Naive thymus-derived CD4-positive, alpha-beta T cell (primary cell): ENCODE measurements around the gene ETV3. TPM values are rescaled to one million over a fixed set of nuclear protein-coding genes. Genes with fewer than 3 reads are reported as not detected.

Source experiments
- ATAC-seq: fragments of 150-1000 bp; cut with Tn5 transposase; 2 replicates; pipeline ENCODE4 v1.10.0; 2021; ENCODE audit warnings: mild to moderate bottlenecking, moderate library complexity
- CTCF ChIA-PET: fragments of 350-600 bp; sonication (Branson Sonifier 250); formaldehyde crosslinking; loops from one replicate; lab custom pipeline; 2021; ENCODE audit warnings: antibody characterized with exemption; lab: Charles Lee
- POLR2A ChIA-PET: fragments of 350-600 bp; sonication (Branson Sonifier 250); formaldehyde crosslinking; loops from one replicate; lab custom pipeline; 2021; ENCODE audit warnings: antibody characterized with exemption, inconsistent platforms; lab: Charles Lee
- DNase-seq, 9 donors: peaks; one replicate each; pipeline versions ENCODE4 v3.0.0 to v3.0.0-alpha.2; 2020 to 2022; ENCODE audit warnings: mixed read lengths in 1 of 9
- H3K27ac ChIP-seq: one replicate; pipeline ENCODE4 v1.7.0; 2013; ENCODE audit warnings: mild to moderate bottlenecking, low read depth, low read length, moderate library complexity
- H3K27me3 ChIP-seq, 2 donors: one replicate each; pipeline ENCODE4 v1.7.0; 2013; ENCODE audit warnings: low read length in 2 of 2, mild to moderate bottlenecking in 2 of 2, moderate library complexity in 2 of 2; ENCODE audit not compliant: control insufficient read depth in 2 of 2, insufficient read depth in 2 of 2
- H3K36me3 ChIP-seq, 3 experiments: 1 replicate in 2 of 3; 2 replicates in 1 of 3; pipeline ENCODE4 v1.7.0; 2013; ENCODE audit warnings: low read length in 3 of 3, mild to moderate bottlenecking in 3 of 3, moderate library complexity in 1 of 3; ENCODE audit not compliant: insufficient read depth in 3 of 3, control insufficient read depth in 2 of 3
- H3K4me1 ChIP-seq, 2 donors: one replicate each; pipeline ENCODE4 v1.7.0; 2013; ENCODE audit warnings: low read length in 2 of 2, mild to moderate bottlenecking in 2 of 2, moderate library complexity in 1 of 2; ENCODE audit not compliant: control insufficient read depth in 2 of 2, insufficient read depth in 2 of 2
- H3K4me3 ChIP-seq: 2 replicates; pipeline ENCODE4 v1.7.0; 2013; ENCODE audit warnings: mild to moderate bottlenecking, low read length
- H3K9me3 ChIP-seq, 3 experiments: 1 replicate in 2 of 3; 2 replicates in 1 of 3; pipeline ENCODE4 v1.7.0; 2013; ENCODE audit warnings: low read length in 3 of 3; ENCODE audit not compliant: control insufficient read depth in 2 of 3
- H3K27ac Mint-ChIP-seq, 9 donors: one replicate each; pipeline ENCODE4 v1.8.0; 2020 to 2022; ENCODE audit warnings: mixed read lengths in 9 of 9, mild to moderate bottlenecking in 8 of 9, moderate library complexity in 5 of 9, inconsistent platforms in 2 of 9
- H3K27me3 Mint-ChIP-seq, 5 donors: one replicate each; pipeline ENCODE4 v1.8.0; 2021 to 2022; ENCODE audit warnings: mixed read lengths in 5 of 5, mild to moderate bottlenecking in 1 of 5
- H3K36me3 Mint-ChIP-seq, 5 donors: one replicate each; pipeline ENCODE4 v1.8.0; 2020 to 2022; ENCODE audit warnings: mixed read lengths in 5 of 5, mild to moderate bottlenecking in 3 of 5, inconsistent platforms in 1 of 5
- H3K4me1 Mint-ChIP-seq, 7 donors: one replicate each; pipeline ENCODE4 v1.8.0; 2020 to 2022; ENCODE audit warnings: mixed read lengths in 7 of 7, mild to moderate bottlenecking in 3 of 7, inconsistent platforms in 1 of 7
- H3K4me3 Mint-ChIP-seq, 10 donors: one replicate each; pipeline ENCODE4 v1.8.0; 2020 to 2022; ENCODE audit warnings: mild to moderate bottlenecking in 10 of 10, mixed read lengths in 10 of 10, moderate library complexity in 6 of 10, inconsistent platforms in 2 of 10
- H3K9me3 Mint-ChIP-seq, 11 donors: one replicate each; pipeline ENCODE4 v1.8.0; 2020 to 2022; ENCODE audit warnings: mixed read lengths in 11 of 11, mild to moderate bottlenecking in 4 of 11, inconsistent platforms in 1 of 11, moderate library complexity in 1 of 11
- intact Hi-C, 2 donors: fragments of 100-400 bp; cut with micrococcal nuclease; formaldehyde crosslinking; loops; one replicate each; pipeline ENCODE4 v1.15.1; 2023
- polyA plus RNA-seq, 2 donors: library from polyadenylated mRNA; unstranded; fragments of 300-500 nt; fragmentation: Illumina TruSeq; gene quantifications; one replicate each; pipeline ENCODE4 v1.2.3, GENCODE V29; 2021
- total RNA-seq, 6 experiments: library from RNA in 5 of 6; stranded (reverse) in 5 of 6; gene quantifications; 1 replicate in 5 of 6; 2 replicates in 1 of 6; pipeline ENCODE4 v1.2.3 and lab custom pipeline; 2021 to 2026

The ETV3 gene
- total and polyA plus RNA-seq, 7 experiments from 2014 or later = 4.5 to 72.4 (median 32.1) TPM

GRCh38 chr1:157086299-157086698 is 51.9 kb downstream of the ETV3 start:
- no peaks in the 10 kb centered on the region for H3K27me3 ChIP-seq
- no peak overlapping the region for H3K27ac ChIP-seq
- Mint-ChIP-seq H3K4me1 (peaks cover 0 to 8% (median 0%) of the 10 kb centered on the region in 7 donors), H3K27me3 (peaks cover 0 to 25% (median 4%) of the 10 kb centered on the region in 5 donors), H3K4me3 (no peak overlapping the region), H3K27ac (no peak overlapping the region), H3K36me3 (no peaks in the 10 kb centered on the region), H3K9me3 (no peaks in the 10 kb centered on the region)
- H3K9me3 ChIP-seq = no peaks in the 10 kb centered on the region
- peaks cover 0 to 4% of the 10 kb centered on the region in 2 donors for H3K4me1 ChIP-seq
- no peak for DNase-seq
- H3K4me3 ChIP-seq = no peak overlapping the region
- CTCF ChIA-PET = interaction anchor here (0.6 to 11.3 kb wide), 2 partner anchors 68 to 74 kb away, joined by 3 to 292 read pairs; no protein-coding TSS in a partner anchor
- H3K36me3 ChIP-seq = no peaks in the 10 kb centered on the region
- ATAC-seq = no peak
- intact Hi-C loops = no loop called here
- POLR2A ChIA-PET = no interaction called here

GRCh38 chr1:157085421-157085820 is 52.8 kb downstream of the ETV3 start:
- Mint-ChIP-seq H3K4me1 (peaks cover 0 to 5% (median 0%) of the 10 kb centered on the region in 7 donors), H3K4me3 (no peak overlapping the region), H3K27me3 (peaks cover 0 to 26% (median 4%) of the 10 kb centered on the region in 5 donors), H3K36me3 (no peaks in the 10 kb centered on the region), H3K9me3 (no peaks in the 10 kb centered on the region), H3K27ac (no peak overlapping the region)
- H3K27ac ChIP-seq = no peak overlapping the region
- H3K36me3 ChIP-seq = no peaks in the 10 kb centered on the region
- intact Hi-C loops = no loop called here
- ATAC-seq (peak; percentile 53), DNase-seq (no peak)
- no peaks in the 10 kb centered on the region for H3K27me3 ChIP-seq
- peaks cover 0 to 3% of the 10 kb centered on the region in 2 donors for H3K4me1 ChIP-seq
- no peak overlapping the region for H3K4me3 ChIP-seq
- ChIA-PET CTCF (interaction anchor here (11.3 kb wide), 1 partner anchor 69 kb away, joined by 292 read pairs; no protein-coding TSS in a partner anchor), POLR2A (no interaction called here)
- H3K9me3 ChIP-seq = no peaks in the 10 kb centered on the region

GRCh38 chr1:157084720-157085119 is 53.5 kb downstream of the ETV3 start:
- Histone ChIP-seq H3K4me3 (no peak overlapping the region), H3K27me3 (no peaks in the 10 kb centered on the region), H3K4me1 (no peaks in the 10 kb centered on the region), H3K9me3 (no peaks in the 10 kb centered on the region), H3K27ac (no peak overlapping the region), H3K36me3 (no peaks in the 10 kb centered on the region)
- intact Hi-C loops = no loop called here
- Mint-ChIP-seq H3K27me3 (peaks cover 0 to 23% (median 0%) of the 10 kb centered on the region in 5 donors), H3K27ac (no peak overlapping the region), H3K4me3 (no peak overlapping the region), H3K4me1 (no peaks in the 10 kb centered on the region), H3K36me3 (no peaks in the 10 kb centered on the region), H3K9me3 (no peaks in the 10 kb centered on the region)
- ChIA-PET CTCF (interaction anchor here (11.3 kb wide), 1 partner anchor 69 kb away, joined by 292 read pairs; no protein-coding TSS in a partner anchor), POLR2A (no interaction called here)
- DNase-seq (no peak), ATAC-seq (no peak)

- DNase-seq = no peak
- Mint-ChIP-seq H3K27me3 (peaks cover 9 to 38% (median 10%) of the 10 kb centered on the region in 5 donors), H3K9me3 (peaks cover 0 to 2% (median 0%) of the 10 kb centered on the region in 11 donors), H3K36me3 (no peaks in the 10 kb centered on the region), H3K27ac (no peak overlapping the region), H3K4me3 (no peak overlapping the region), H3K4me1 (no peaks in the 10 kb centered on the region)
- Histone ChIP-seq H3K27ac (no peak overlapping the region), H3K36me3 (no peaks in the 10 kb centered on the region), H3K27me3 (no peaks in the 10 kb centered on the region), H3K4me1 (no peaks in the 10 kb centered on the region), H3K4me3 (no peak overlapping the region), H3K9me3 (no peaks in the 10 kb centered on the region)
- intact Hi-C loops = no loop called here
- no peak for ATAC-seq
- CTCF ChIA-PET = interaction anchor here (1.3 to 2.8 kb wide), 3 partner anchors 9 to 76 kb away, joined by 4 to 10 read pairs (median 5); no protein-coding TSS in a partner anchor
- POLR2A ChIA-PET = no interaction called here
Observed at GRCh38 chr1:157081707-157082106, 56.5 kb downstream of the ETV3 start.

GRCh38 chr1:157080714-157081113 is 57.5 kb downstream of the ETV3 start:
- Histone ChIP-seq H3K27ac (no peak overlapping the region), H3K4me1 (no peaks in the 10 kb centered on the region), H3K27me3 (peaks cover 0 to 3% of the 10 kb centered on the region in 2 donors), H3K36me3 (no peaks in the 10 kb centered on the region), H3K4me3 (no peak overlapping the region), H3K9me3 (no peaks in the 10 kb centered on the region)
- peaks cover 9 to 45% (median 16%) of the 10 kb centered on the region in 5 donors for H3K27me3 Mint-ChIP-seq
- ATAC-seq (no peak), DNase-seq (no peak)
- H3K9me3 Mint-ChIP-seq = peaks cover 0 to 2% (median 0%) of the 10 kb centered on the region in 11 donors
- H3K4me1 Mint-ChIP-seq = no peaks in the 10 kb centered on the region
- no peaks in the 10 kb centered on the region for H3K36me3 Mint-ChIP-seq
- H3K27ac Mint-ChIP-seq = no peak overlapping the region
- H3K4me3 Mint-ChIP-seq = no peak overlapping the region
- POLR2A ChIA-PET = no interaction called here
- CTCF ChIA-PET = interaction anchor here (1.3 to 2.8 kb wide), 3 partner anchors 10 to 77 kb away, joined by 4 to 10 read pairs (median 5); no protein-coding TSS in a partner anchor
- intact Hi-C loops = no loop called here

GRCh38 chr1:157077394-157077793 is 60.8 kb downstream of the ETV3 start:
- peaks cover 0 to 11% (median 5%) of the 10 kb centered on the region in 7 donors for H3K4me1 Mint-ChIP-seq
- Histone ChIP-seq H3K27me3 (peaks cover 0 to 3% of the 10 kb centered on the region in 2 donors), H3K4me1 (no peaks in the 10 kb centered on the region), H3K4me3 (no peak overlapping the region), H3K9me3 (no peaks in the 10 kb centered on the region), H3K27ac (no peak overlapping the region), H3K36me3 (no peaks in the 10 kb centered on the region)
- ChIA-PET POLR2A (no interaction called here), CTCF (interaction anchor here (0.9 kb wide), 1 partner anchor 13 kb away, joined by 3 read pairs; no protein-coding TSS in a partner anchor)
- H3K9me3 Mint-ChIP-seq = peaks cover 0 to 3% (median 0%) of the 10 kb centered on the region in 11 donors
- DNase-seq (no peak), ATAC-seq (no peak)
- no peak overlapping the region for H3K27ac Mint-ChIP-seq
- no peak overlapping the region for H3K4me3 Mint-ChIP-seq
- peaks cover 20 to 52% (median 23%) of the 10 kb centered on the region in 5 donors for H3K27me3 Mint-ChIP-seq
- H3K36me3 Mint-ChIP-seq = no peaks in the 10 kb centered on the region
- intact Hi-C loops = no loop called here
